Measurements from ENCODE around the gene IL1RL1. TPM values are rescaled to one million over a fixed set of nuclear protein-coding genes. Genes with fewer than 3 reads are reported as not detected.

The IL1RL1 gene
- total RNA-seq: 10 to 100 TPM in 1 of 4 donors, 1 to 10 TPM in 3; 5.4 to 10.7 (median 8.7) TPM
- polyA plus RNA-seq: 1 to 10 TPM in 2 of 3 donors, under 1 TPM in 1; 0.23 to 3.0 (median 3.0) TPM

DNA sequence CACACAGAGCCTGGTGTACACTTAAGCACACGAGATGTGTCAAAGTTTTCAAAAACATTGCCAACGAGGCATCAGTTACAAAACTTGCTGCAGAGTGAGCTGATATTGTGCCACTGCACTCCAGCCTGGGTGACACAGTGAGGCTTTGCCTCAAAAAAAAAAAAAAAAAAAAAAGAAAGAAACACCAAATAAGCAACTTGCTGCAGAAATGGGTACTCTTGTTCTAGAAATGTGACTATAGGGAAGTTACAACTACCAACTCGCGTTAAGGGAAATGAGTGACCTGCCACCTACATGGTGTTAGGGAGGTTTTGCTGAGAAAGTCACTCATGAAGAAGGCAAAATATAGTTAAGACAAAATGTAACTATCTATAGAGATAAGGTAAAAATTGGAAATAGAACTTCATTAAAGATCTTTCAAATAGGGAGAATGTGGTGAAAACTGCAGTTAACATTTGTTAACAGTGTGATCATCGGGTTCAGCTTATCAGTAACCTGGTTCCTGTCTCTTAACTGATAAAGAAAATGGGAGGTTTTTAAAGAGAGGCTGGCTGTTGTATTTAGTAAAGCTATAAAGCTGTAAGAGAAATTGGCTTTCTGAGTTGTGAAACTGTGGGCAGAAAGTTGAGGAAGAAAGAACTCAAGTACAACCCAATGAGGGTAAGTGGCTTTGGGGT is at the start of gene IL1RL1:
Gene IL1RL1, plus strand, starts transcription at position 600 of the 677 bp plus-strand sequence. CDS start 26,702 bp downstream, outside the sequence.
- no peak for TF ChIP-seq POLR2A (IDR thresholded peaks at IDR 0.05)
- TF ChIP-seq, protein P1, sequence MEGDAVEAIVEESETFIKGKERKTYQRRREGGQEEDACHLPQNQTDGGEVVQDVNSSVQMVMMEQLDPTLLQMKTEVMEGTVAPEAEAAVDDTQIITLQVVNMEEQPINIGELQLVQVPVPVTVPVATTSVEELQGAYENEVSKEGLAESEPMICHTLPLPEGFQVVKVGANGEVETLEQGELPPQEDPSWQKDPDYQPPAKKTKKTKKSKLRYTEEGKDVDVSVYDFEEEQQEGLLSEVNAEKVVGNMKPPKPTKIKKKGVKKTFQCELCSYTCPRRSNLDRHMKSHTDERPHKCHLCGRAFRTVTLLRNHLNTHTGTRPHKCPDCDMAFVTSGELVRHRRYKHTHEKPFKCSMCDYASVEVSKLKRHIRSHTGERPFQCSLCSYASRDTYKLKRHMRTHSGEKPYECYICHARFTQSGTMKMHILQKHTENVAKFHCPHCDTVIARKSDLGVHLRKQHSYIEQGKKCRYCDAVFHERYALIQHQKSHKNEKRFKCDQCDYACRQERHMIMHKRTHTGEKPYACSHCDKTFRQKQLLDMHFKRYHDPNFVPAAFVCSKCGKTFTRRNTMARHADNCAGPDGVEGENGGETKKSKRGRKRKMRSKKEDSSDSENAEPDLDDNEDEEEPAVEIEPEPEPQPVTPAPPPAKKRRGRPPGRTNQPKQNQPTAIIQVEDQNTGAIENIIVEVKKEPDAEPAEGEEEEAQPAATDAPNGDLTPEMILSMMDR (IDR thresholded peaks at IDR 0.05): no peak
- no peak for TF ChIP-seq EP300 (IDR thresholded peaks at IDR 0.05)
- no peak for TF ChIP-seq POLR2AphosphoS5 (IDR thresholded peaks at IDR 0.05)
- Histone ChIP-seq H3K4me1 (no peaks in the 10 kb centered on the region), H3K4me3 (no peak within 1 kb of the TSS), H3K9me3 (no peaks in the 10 kb centered on the region), H3K27ac (no peak within 1 kb of the TSS), H3K36me3 (no peaks in the 10 kb centered on the region), H3K27me3 (no peaks in the 10 kb centered on the region)
- DNase-seq: no peak
- intact Hi-C loops (cut with DNase I): no loop called here
- WGBS, 2 donors: 76 to 77% methylated on average over 5 of the region's 5 CpGs

DNA sequence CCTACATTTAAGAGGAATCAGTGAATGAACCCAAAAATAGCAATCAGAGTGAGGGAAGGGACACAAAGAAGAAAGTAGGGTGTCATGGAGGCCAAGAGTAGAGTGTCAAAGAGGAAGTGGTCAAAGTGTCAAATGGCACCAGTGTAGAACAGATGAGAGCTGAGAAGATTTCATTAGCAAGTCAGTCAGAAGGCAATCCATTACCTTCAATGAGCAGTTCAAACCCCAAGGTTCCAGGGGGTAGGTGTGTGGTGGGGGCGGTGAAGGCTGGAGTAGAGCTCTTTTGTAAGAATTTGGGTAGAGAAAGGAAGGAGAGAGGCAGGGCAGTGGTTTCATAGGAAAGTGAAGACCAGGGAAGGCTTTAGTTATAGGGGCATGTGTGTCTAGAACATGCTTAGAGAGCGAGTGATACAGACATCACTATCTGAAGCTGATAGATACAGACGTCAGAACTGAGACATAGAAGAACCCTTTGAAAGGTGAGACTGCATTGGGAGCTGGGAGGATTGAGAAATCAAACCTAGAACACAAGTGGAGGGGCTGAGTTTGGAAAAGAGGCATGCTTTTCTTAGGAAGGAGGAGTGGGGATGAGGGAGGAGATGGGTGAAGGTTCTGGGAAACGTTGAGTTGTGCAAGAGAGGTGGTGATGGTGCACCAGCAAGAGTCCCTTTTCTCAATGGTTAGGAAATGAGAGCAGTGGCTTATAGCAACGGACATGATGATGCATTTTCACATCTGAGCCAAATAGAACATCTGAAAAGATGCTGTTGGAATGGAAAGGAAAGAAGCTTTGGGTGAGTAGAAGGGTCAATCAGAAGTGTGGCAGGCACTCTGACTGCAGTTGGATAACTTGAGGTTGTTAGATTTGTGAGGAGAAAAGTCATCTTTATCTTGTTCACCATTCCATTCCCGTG is 48.9 kb upstream of the IL1RL1 start:
- no peak for DNase-seq
- intact Hi-C loops (cut with DNase I): no loop called here
- Histone ChIP-seq H3K4me3 (no peak overlapping the region), H3K27ac (no peak overlapping the region), H3K4me1 (no peaks in the 10 kb centered on the region), H3K9me3 (no peaks in the 10 kb centered on the region), H3K27me3 (no peaks in the 10 kb centered on the region), H3K36me3 (no peaks in the 10 kb centered on the region)
- TF ChIP-seq EP300 (IDR thresholded peaks at IDR 0.05) (no peak), POLR2AphosphoS5 (IDR thresholded peaks at IDR 0.05) (no peak), POLR2A (IDR thresholded peaks at IDR 0.05) (no peak)
- TF ChIP-seq, protein P1 (IDR thresholded peaks at IDR 0.05): no peak
- 80 to 83% methylated on average over 6 of the region's 6 CpGs for WGBS, 2 donors

DNA sequence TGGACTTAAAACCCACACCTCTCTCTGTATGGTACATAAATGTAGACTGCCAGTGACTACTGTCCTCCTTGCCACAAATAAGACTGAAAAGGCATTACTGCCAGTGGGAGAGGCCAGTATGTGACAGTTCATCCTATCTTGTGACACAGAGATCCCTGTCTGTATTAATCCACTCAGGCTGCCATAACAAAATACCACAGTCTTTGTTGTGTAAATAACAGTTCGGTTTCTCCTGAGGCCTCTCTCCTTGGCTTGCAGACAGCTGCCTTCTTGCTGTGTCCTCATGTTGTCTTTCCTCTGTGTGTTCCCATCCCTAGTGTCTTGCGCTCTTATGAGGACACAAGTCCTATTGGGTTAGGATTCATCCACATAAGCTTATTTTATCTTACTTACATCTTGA is 46.4 kb upstream of the IL1RL1 start:
- H3K27me3 ChIP-seq: no peaks in the 10 kb centered on the region
- no peak for TF ChIP-seq EP300 (IDR thresholded peaks at IDR 0.05)
- no peak for TF ChIP-seq POLR2A (IDR thresholded peaks at IDR 0.05)
- no peak for TF ChIP-seq POLR2AphosphoS5 (IDR thresholded peaks at IDR 0.05)
- TF ChIP-seq, protein P1 (IDR thresholded peaks at IDR 0.05): no peak
- H3K9me3 ChIP-seq: no peaks in the 10 kb centered on the region
- 82 to 85% methylated on average over 2 of the region's 2 CpGs for WGBS, 2 donors
- H3K27ac ChIP-seq: no peak overlapping the region
- no peaks in the 10 kb centered on the region for H3K4me1 ChIP-seq
- no peak for DNase-seq
- no peaks in the 10 kb centered on the region for H3K36me3 ChIP-seq
- H3K4me3 ChIP-seq: no peak overlapping the region
- intact Hi-C loops (cut with DNase I): no loop called here

DNA sequence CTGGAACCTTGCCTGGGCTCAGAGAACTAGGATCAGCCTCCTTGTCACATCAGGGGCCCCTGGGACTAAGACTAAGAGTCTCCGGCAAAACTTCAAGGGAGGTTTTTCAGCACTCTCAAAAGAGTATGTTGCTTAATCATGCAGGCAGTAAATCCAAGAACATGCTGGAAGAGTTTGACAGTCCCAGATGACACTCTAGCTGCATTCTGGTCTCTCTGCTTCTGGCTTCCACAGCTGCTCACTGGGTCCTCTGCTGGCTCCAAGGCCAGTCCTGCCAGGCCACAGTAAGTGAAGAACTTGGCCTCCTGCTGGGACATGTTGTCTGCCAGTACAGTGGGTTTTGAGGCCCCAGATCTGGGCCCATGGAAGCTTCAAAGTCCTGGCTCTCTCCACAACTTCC is 45.2 kb upstream of the IL1RL1 start:
- TF ChIP-seq POLR2A (IDR thresholded peaks at IDR 0.05): no peak
- TF ChIP-seq POLR2AphosphoS5 (IDR thresholded peaks at IDR 0.05): no peak
- no peak for TF ChIP-seq EP300 (IDR thresholded peaks at IDR 0.05)
- TF ChIP-seq, protein P1 (IDR thresholded peaks at IDR 0.05): no peak
- Histone ChIP-seq H3K4me3 (no peak overlapping the region), H3K36me3 (no peaks in the 10 kb centered on the region), H3K27me3 (no peaks in the 10 kb centered on the region), H3K4me1 (no peaks in the 10 kb centered on the region), H3K9me3 (no peaks in the 10 kb centered on the region), H3K27ac (no peak overlapping the region)
- 83 to 85% methylated on average over 1 of the region's 1 CpG for WGBS, 2 donors
- intact Hi-C loops (cut with DNase I): no loop called here
- DNase-seq: no peak

Measured in sigmoid colon (tissue), 7 donors.